Suppressor macrophage treated with lipopolysaccharide for 1 hour (primary cell): ENCODE data around the gene TMED5.
A peak's percentile ranks its signal among the peaks of the same experiment; 100 is the strongest.
"Not testable (repeated sequence)": the region's sequence is repeated elsewhere in the genome, so short reads cannot be mapped to it uniquely, and the experiment has no call there.

Experiments used
- DNase-seq, 3 donors: peaks; one replicate each; pipeline ENCODE4 v3.0.0-alpha.2; 2020 to 2022

The TMED5 gene

GRCh38 chr1:93171549-93172034, 8.6 kb downstream of the TMED5 start:
- DNase-seq: no peak

- DNase-seq: not testable (repeated sequence)
These were observed 10.0 kb downstream of the TMED5 start for GRCh38 chr1:93170141-93170678.

- DNase-seq: no peak
These were observed 13.2 kb downstream of the TMED5 start for GRCh38 chr1:93167006-93167405.

DNA sequence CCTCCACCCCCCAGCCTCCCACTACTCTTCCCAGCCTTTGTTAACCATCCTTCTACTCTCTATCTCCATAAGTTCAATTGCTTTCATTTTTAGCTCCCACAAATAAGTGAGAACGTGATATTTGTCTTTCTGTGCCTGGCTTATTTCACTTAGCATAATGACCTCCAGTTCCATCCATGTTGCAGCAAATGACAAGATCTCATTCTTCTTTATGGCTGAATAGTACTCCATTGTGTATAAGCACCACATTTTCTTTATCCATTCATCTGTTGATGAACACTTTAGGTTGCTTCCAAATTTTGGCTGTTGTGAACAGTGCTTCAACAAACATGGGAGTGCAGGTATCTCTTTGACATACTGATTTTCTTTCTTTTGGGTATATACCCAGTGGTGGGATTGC, 14.3 kb downstream of the TMED5 start:
- not testable (repeated sequence) for DNase-seq

DNA sequence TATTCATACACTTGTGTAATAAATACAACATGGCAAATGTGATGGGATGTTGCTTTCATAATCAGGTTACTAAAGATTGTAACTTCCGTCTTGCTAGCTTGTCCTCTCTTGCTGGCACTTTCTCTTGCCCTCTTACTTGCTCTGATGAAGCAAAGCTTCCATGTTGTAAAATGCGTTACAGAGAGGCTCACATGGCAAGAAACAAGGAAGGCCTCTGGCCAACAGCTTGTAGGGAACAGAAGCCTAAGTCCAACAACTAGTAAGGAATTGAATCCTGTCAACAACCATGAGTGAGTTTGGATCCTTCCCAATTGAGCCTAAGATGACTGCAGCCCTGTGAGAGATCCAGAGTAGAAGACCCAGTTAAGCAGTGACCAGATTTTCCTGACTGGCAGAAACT, 15.4 kb downstream of the TMED5 start:
- DNase-seq: peak in 2 of 3 donors; percentile 12 to 27

- not testable (repeated sequence) for DNase-seq
These were observed 16.9 kb downstream of the TMED5 start for GRCh38 chr1:93163314-93163713.

DNA sequence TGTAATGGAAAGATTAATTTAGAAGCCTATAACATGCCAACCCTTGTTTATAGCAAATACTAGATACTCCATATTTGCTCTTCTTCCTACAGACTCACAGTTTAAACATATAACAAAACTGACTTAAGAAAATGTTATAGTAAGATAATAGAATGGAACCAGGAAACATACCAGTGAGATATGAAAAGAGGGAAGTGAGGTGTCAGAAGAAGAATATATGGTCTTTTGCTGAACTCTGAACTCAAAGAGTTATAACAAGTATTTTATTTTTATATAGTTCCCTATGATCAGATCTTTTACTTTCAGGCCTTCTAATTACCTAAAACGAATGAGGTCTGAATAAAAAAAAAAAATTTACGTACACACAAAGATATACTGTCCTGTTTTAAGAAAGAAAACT, 20.9 kb downstream of the TMED5 start:
- no peak for DNase-seq

DNA sequence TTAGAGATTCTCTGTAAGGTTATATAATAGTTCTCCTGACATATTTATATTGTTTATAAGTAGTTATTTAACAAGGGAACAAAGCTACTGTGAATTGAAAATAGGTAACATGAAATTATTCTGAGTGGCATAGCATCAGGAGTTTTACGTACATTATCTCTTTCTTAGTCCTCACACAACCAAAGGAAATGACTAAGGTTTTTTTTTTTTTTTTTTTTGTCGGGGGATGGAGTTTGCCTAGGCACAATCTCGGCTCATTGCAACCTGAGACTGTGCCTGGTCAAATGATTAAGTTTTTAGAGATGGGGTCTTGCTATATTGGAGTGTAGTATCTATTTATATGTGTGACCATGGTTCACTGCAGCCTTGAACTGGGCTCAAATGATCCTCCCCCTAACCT, 24.9 kb downstream of the TMED5 start:
- DNase-seq: no peak

DNA sequence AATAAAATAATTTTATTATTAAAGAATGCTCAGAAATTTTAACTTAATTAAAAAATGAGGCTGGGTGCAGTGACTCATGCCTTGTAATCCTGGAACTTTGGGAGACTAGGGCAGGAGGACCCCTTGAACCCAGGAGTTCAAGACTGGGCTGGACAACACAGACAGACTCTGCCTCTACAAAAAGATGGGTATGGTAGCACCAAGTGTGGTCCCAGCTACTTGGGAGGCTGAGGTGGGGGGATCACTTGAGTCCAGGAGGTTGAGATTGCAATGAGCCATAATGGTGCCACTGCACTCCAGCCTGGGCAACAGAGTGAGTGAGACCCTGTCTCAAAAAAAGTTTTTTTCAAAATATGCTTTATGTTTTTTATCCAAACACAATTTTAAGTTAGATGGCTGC, 25.3 kb downstream of the TMED5 start:
- DNase-seq: no peak

- no peak for DNase-seq
These were observed 27.4 kb downstream of the TMED5 start for GRCh38 chr1:93152835-93153234.

DNA sequence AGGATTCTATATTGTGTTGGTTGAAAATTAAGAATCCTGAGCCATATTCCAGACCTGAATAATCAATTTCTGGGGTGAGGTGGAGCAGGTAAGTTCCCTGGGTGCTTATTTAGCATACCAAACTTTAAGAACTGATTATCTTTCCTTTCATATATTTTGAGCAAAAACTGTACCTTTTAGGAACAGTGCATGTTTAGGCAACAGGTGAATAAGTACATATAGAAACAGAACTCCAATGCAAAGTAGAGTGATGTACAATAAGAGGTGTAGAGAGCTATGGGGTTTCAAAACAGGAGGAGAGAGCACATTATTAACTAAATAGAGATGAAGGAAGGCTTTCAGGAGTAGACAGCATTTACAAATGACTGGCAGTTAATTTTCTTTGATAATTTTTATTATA, 28.7 kb downstream of the TMED5 start:
- DNase-seq: no peak

DNA sequence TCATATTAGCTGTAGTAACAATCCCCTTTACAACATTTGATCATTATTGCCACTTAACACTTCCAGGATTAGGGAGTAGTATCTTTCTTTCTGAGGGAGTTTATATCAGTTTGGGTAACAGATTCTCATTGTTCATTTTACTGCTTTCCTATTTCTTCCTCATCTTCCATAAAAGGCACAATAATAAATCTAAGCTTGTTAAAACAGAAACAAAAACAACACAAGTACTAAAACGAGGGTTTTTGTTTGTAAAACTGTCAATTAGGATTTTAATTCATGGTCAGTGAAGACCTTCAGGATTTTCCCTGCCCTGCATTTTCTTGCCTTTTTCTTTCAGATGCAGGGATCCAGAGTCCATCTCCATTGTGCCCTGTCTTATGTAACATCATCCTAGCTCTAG, 29.5 kb downstream of the TMED5 start:
- no peak for DNase-seq

DNA sequence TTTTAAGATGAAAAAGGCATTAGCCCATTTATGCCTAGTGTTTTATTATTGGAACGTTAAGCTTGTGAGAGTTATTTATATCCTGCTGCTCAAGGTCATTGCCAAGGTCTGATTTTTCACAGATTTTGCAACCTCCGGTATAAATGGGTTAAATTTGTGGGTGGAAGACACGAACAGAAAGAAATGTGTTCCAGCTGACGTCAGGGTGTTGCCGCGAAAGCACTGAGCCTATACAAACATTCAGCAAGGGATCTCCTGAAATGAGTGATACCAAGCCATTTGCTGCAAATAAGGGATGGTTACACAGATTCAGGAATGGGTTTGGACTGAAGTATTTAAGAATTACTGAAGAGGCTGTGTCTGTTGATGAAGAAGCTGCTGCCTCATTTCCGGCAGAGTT, 32.2 kb downstream of the TMED5 start:
- DNase-seq: no peak

DNA sequence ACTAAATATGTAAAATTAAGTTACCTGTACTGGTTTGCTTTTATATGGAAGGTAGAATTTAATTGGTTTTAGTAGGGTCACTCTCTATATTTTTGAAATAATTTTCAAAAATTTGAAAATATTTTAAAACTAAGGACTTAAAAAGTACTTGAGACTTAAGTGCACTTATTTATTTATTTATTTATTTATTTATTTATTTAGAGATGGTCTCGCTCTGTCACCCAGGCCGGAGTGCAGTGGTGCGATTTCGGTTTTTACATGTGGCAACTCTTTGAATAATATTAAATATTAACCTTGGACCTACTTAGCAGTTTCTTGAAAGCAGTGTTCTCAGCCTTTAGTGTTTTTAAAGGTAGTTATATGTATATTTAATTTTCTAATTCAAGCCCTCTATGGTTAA, 36.4 kb downstream of the TMED5 start:
- DNase-seq: no peak

GRCh38 chr1:93143136-93143535, 37.1 kb downstream of the TMED5 start:
- DNase-seq: no peak

DNA sequence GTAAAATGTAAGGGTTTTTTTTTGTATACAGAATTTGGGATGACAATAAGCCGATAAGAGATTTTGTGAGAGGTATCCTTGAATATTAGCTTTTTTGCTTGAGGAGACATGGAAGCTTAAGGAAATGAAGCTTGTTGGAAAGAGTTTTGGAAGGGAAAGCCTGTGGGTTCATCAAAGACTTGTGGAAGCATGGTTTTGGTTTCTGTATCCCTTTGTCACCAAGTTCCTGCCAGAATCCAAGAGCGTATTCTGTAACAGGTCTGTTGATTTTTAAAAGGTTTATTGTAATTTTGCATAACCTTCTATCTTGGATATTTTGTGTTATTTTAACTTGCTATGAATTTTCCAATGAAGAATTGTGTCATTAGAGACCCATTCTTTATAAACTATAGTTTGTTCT, 38.1 kb downstream of the TMED5 start:
- peak in 1 of 3 donors; percentile 3 for DNase-seq

GRCh38 chr1:93140106-93140505, 40.1 kb downstream of the TMED5 start:
- no peak for DNase-seq

GRCh38 chr1:93137604-93138292, 42.5 kb downstream of the TMED5 start:
- no peak for DNase-seq

DNA sequence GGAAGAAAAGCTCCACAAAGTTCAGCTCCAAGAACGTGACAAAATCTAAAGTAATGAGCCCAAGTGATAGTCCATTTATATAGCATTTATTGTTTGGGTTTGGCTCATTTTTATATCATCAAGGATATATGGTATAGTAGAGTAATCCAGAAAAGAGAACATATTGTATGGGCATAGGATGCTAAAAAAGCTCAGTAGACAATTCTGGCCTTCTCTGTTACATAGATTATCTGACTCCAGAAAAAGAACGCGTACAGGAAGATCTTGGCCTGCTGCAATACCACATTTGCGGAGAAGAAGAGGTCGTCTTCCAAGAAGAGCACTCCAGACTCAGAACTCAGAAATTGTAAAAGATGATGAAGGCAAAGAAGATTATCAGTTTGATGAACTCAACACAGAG, 43.8 kb downstream of the TMED5 start:
- no peak for DNase-seq

DNA sequence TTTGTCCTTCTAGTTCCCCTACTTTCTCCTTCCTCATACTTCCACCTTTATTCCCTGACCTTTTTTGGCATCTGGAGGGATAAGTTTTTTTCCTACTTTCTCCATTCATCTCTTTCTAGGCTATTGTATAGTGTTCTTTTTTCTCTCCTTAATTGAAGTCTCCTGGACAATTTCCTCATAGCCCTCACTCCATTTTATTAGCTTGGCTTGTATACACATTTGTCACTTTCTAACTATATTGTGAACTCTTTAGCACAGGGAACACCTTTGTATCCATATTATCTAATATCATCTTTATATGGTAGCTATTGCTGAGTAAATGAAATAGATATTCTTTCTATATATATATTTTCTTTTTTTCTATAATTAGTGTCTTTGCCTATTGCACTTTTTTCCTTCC, 47.6 kb downstream of the TMED5 start:
- DNase-seq: no peak

DNA sequence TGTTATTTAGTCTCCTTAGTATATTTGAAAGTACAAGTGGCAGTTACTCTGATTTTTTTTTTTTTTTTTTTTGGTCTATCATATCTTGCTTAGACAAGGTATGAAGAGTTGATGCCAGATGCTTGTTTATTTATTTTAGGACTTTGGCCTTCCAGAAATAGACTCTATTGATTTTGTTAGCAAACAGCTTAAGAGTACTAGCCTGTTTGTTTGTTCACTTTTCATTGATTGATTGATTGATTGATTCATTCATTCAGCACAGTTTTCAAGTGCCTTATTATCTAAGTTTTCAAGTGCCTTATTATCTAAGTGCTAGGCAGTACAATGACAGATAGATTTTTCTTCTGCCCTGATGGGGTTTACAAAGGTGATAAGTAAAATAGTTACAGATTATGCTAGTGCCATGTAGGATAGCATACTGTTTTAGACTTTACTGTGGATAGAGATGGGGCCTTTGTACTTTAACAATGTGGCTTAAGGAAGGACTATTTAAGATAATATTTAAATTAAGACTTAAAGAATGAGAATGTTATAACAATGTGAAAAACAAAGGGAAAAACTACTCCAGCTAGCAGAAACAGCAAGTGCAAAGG, 50.6 kb downstream of the TMED5 start:
- no peak for DNase-seq

DNA sequence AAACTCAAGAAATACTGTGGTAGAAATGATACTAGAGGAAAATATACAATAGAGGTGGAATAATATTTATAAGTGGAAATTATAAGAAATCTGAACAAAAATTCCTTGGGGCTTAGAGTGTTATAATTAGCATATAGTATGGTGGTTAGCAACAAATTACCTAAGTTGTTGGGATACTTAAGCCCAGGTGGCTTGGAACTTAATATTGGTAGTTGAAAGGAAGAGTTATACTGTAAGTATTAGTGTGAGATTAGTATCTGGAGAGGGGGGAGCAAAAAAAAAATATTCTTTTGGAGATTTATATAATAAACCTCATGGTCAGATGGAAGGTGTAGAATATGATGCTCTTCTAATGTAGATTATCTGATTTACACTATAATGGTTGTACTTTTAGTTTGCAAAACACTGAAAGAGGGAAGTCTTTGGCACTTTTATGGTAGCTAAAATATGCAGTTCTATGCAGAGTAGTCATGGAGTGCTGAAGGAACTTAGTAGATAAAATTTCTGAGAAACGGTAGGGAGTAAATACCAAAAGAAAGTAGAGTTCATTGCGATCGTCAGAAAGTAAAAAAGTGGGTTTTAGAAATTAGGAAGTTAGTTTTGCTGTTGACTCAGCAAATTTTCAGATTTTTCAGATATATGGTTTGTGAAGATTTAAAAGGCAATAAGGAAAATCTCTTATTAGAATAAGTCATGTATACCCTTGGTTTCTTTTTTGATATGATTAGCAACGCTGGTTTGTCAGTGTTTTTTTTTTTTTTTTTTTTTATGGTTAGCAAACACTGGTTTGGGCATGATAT, 55.5 kb downstream of the TMED5 start:
- DNase-seq: peak in 1 of 3 donors; percentile 9

- DNase-seq: no peak
These were observed 56.9 kb downstream of the TMED5 start for GRCh38 chr1:93123201-93123783.
